ENCODE results near the gene MYZAP. TPM values are rescaled to one million over a fixed set of nuclear protein-coding genes. Genes with fewer than 3 reads are reported as not detected.

Gene MYZAP
- total and polyA plus RNA-seq, 3 experiments from 2014 or later, result not detected

DNA sequence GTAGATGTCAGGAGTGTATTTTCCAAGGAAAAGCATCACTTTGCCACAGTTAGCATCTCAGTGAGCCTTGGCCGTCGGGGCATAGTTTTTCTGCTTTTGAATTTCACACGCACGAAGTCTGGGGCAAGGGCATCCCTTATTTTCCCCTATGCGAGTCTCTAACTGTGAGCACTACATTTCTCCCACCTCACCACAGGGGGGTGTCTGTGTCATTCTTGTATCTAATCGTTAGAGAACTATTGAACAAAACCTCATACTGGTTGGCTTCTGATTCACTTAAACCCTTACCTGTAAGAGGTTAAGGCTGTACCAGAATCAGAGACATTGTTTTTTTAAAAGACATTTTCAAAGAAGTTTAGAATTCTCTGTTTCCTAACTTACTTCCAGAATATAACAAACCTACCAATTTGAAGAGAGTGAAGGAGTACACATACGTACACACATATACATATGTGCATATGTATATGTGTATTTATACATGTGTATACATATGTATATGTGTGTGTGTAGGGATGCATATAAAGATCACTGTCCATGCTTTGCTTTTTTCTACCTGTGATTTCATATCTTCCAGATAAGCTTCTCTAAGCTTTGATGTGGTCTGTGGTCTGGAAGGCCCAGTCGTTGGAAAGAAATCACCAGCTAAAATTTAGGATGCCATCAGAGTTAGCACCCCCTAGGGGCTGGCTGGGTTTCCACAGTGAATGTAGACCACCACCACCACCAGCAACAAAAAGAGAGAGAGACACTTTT lies 49.4 kb downstream of the MYZAP start:
- no peak for DNase-seq
- ChIA-PET POLR2A (no interaction called here), CTCF (no interaction called here)
- no peaks in the 10 kb centered on the region for H3K27me3 ChIP-seq (ENCODE audit: insufficient read depth, low read length, poor library complexity, severe bottlenecking)
- H3K9me3 ChIP-seq (ENCODE audit: low read length), result no peaks in the 10 kb centered on the region
- Mint-ChIP-seq H3K9me3 (no peaks in the 10 kb centered on the region), H3K4me3 (no peak overlapping the region), H3K27me3 (peaks cover 13 to 22% of the 10 kb centered on the region in 2 donors), H3K4me1 (no peaks in the 10 kb centered on the region), H3K36me3 (peaks cover 0 to 1% (median 0%) of the 10 kb centered on the region in 3 donors), H3K27ac (no peak overlapping the region)
- H3K4me3 ChIP-seq (ENCODE audit: low read length), result no peak overlapping the region
- no peak overlapping the region for H3K27ac ChIP-seq (ENCODE audit: low read depth, low read length)
- no peaks in the 10 kb centered on the region for H3K36me3 ChIP-seq (ENCODE audit: insufficient read depth, low read length)
- no peaks in the 10 kb centered on the region for H3K4me1 ChIP-seq (ENCODE audit: insufficient read depth, low read length)

DNA sequence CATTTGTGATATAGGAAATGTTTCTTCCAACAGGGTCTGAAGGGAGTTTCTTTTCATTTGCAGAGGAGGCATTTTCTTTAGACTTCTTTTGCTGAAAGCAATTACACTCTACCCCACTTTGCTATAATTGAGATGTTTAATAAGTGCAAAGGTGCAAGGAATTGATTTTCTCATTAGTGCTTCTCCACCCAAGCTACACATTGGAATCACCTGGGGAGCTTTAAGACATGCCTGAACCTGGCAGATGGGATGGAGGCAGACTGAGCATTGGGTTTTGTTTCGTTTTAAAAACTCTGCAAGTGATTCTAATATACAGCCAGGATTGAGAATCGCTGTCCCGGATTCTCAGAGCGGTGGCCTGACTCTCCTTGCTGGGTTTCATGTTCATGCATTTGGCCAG lies 52.1 kb downstream of the MYZAP start:
- Histone ChIP-seq H3K27me3 (ENCODE audit: insufficient read depth, low read length, poor library complexity, severe bottlenecking) (no peaks in the 10 kb centered on the region), H3K36me3 (ENCODE audit: insufficient read depth, low read length) (no peaks in the 10 kb centered on the region), H3K4me1 (ENCODE audit: insufficient read depth, low read length) (no peaks in the 10 kb centered on the region), H3K9me3 (ENCODE audit: low read length) (no peaks in the 10 kb centered on the region), H3K4me3 (ENCODE audit: low read length) (no peak overlapping the region), H3K27ac (ENCODE audit: low read depth, low read length) (no peak overlapping the region)
- no peak for DNase-seq
- Mint-ChIP-seq H3K27me3 (peaks cover 13 to 26% of the 10 kb centered on the region in 2 donors), H3K4me3 (no peak overlapping the region), H3K4me1 (no peaks in the 10 kb centered on the region), H3K36me3 (peaks cover 0 to 1% (median 0%) of the 10 kb centered on the region in 3 donors), H3K9me3 (no peaks in the 10 kb centered on the region), H3K27ac (peak overlapping the region in 1 of 8 donors; percentile 32)
- POLR2A ChIA-PET, result no interaction called here
- CTCF ChIA-PET, result no interaction called here

DNA sequence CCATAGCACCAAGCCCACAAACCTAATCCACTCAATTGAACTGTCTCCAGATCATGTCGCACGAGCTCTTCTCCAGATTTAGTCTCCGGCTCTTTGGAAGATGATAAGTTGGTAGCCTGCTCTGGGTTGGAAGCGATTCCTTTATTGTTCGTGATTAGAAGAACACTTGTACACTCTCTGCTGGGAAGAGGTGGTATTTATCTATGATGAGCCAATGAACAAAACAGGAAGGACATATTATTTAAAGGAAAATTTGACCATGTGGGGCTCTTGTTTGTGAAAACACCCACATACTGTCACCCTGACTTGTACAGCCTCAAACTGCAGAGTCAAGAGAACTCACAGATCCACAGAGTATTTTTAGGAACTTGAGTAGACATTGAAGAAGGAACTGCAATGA lies 54.4 kb downstream of the MYZAP start:
- H3K9me3 ChIP-seq (ENCODE audit: low read length), result no peaks in the 10 kb centered on the region
- no peak overlapping the region for H3K4me3 Mint-ChIP-seq
- POLR2A ChIA-PET, result no interaction called here
- H3K4me1 Mint-ChIP-seq, result no peaks in the 10 kb centered on the region
- peaks cover 16 to 34% of the 10 kb centered on the region in 2 donors for H3K27me3 Mint-ChIP-seq
- no peaks in the 10 kb centered on the region for H3K9me3 Mint-ChIP-seq
- no peak overlapping the region for H3K27ac Mint-ChIP-seq
- H3K4me3 ChIP-seq (ENCODE audit: low read length), result no peak overlapping the region
- no peaks in the 10 kb centered on the region for H3K36me3 ChIP-seq (ENCODE audit: insufficient read depth, low read length)
- CTCF ChIA-PET, result no interaction called here
- no peaks in the 10 kb centered on the region for H3K4me1 ChIP-seq (ENCODE audit: insufficient read depth, low read length)
- no peaks in the 10 kb centered on the region for H3K27me3 ChIP-seq (ENCODE audit: insufficient read depth, low read length, poor library complexity, severe bottlenecking)
- H3K27ac ChIP-seq (ENCODE audit: low read depth, low read length), result no peak overlapping the region
- no peak for DNase-seq
- no peaks in the 10 kb centered on the region for H3K36me3 Mint-ChIP-seq

DNA sequence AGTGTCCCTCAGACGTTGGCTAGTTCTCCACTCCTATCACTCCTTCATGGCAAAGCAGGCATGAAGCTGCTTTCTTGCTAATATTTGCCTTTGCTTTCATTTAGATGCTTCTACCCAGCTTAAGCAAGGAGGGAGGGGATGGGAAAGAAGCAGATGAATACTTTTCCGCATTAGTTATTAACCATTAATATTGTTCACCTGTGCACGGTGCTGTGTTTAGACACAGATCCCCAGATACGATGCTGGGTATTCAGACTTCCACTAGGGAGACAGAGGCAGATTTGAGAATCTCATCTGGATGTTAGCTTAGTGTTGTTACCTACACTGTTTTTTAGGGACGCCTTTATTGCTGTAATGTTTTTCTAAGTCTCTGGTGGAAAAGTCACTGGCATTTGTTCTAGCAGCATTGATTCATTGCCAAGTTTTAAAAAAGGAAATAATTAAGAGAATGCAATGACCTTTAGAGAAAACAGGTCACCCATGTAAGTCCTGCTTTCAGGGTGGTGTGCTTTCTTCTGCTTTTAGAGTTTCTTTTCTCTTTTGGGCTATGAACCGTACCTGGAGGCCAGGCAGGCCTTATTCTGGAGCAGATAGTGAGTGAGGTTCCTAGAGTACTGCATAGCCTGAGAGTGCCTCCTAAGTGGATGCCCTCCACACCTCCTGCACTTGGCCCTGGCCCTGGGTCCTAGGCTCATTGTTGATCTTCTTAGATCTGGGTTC lies 55.5 kb downstream of the MYZAP start:
- no peak overlapping the region for H3K4me3 Mint-ChIP-seq

DNA sequence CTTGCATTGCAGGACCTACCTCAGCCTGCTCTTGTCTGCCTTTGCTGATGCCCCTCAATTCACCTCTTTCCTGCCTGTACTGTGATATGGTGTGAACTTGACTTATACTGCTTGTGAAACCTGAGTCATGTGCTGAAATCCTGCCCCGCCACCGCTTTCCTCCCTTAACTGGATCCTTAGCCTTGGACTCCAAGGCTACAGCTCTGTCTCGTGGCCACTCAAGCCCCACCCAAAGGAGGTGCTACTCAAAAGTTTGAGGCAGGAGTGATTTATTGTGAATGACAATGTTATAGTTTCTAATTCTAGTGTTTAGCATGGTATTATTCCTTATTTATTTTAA lies 56.1 kb downstream of the MYZAP start:
- Mint-ChIP-seq H3K27me3 (peaks cover 15 to 42% of the 10 kb centered on the region in 2 donors), H3K4me1 (peaks cover 3 to 5% (median 5%) of the 10 kb centered on the region in 3 donors), H3K4me3 (no peak overlapping the region), H3K36me3 (no peaks in the 10 kb centered on the region), H3K9me3 (no peaks in the 10 kb centered on the region), H3K27ac (no peak overlapping the region)
- no peak overlapping the region for H3K27ac ChIP-seq (ENCODE audit: low read depth, low read length)
- CTCF ChIA-PET, result no interaction called here
- POLR2A ChIA-PET, result no interaction called here
- no peaks in the 10 kb centered on the region for H3K9me3 ChIP-seq (ENCODE audit: low read length)
- H3K4me3 ChIP-seq (ENCODE audit: low read length), result no peak overlapping the region
- H3K27me3 ChIP-seq (ENCODE audit: insufficient read depth, low read length, poor library complexity, severe bottlenecking), result no peaks in the 10 kb centered on the region
- no peaks in the 10 kb centered on the region for H3K4me1 ChIP-seq (ENCODE audit: insufficient read depth, low read length)
- no peaks in the 10 kb centered on the region for H3K36me3 ChIP-seq (ENCODE audit: insufficient read depth, low read length)
- no peak for DNase-seq

More for the DNA sequence above, 55.5 kb downstream of the MYZAP start:
- peaks cover 15 to 41% of the 10 kb centered on the region in 2 donors for H3K27me3 Mint-ChIP-seq
- CTCF ChIA-PET, result no interaction called here
- no peaks in the 10 kb centered on the region for H3K36me3 Mint-ChIP-seq
- Histone ChIP-seq H3K4me1 (ENCODE audit: insufficient read depth, low read length) (no peaks in the 10 kb centered on the region), H3K27ac (ENCODE audit: low read depth, low read length) (no peak overlapping the region), H3K36me3 (ENCODE audit: insufficient read depth, low read length) (no peaks in the 10 kb centered on the region), H3K9me3 (ENCODE audit: low read length) (no peaks in the 10 kb centered on the region), H3K27me3 (ENCODE audit: insufficient read depth, low read length, poor library complexity, severe bottlenecking) (no peaks in the 10 kb centered on the region), H3K4me3 (ENCODE audit: low read length) (no peak overlapping the region)
- no peaks in the 10 kb centered on the region for H3K9me3 Mint-ChIP-seq
- no peak overlapping the region for H3K27ac Mint-ChIP-seq
- no peak for DNase-seq
- peaks cover 2 to 4% (median 3%) of the 10 kb centered on the region in 3 donors for H3K4me1 Mint-ChIP-seq
- POLR2A ChIA-PET, result no interaction called here

DNA sequence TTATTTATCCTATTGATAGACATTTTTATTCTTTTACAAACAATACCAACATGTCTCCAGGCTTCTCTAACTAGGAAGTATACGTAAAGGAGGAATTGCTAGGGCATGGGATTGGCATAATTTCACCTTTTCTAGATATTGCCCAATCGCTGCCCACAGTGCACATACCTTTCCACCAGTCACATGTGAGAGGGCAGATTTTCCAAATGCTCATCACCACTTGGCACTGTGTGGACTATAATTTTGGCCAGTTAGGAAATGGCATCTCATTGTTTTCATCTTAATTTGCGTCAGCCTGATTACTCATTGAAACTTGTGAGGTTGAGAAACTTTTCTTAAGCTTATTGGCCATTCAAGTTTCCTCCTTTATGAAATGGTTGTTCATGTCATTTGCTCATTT lies 57.4 kb downstream of the MYZAP start:
- Mint-ChIP-seq H3K36me3 (no peaks in the 10 kb centered on the region), H3K27ac (no peak overlapping the region), H3K4me1 (peaks cover 3 to 5% (median 5%) of the 10 kb centered on the region in 3 donors), H3K4me3 (no peak overlapping the region), H3K27me3 (peaks cover 10 to 36% of the 10 kb centered on the region in 2 donors), H3K9me3 (no peaks in the 10 kb centered on the region)
- no peak for DNase-seq
- POLR2A ChIA-PET, result no interaction called here
- no peaks in the 10 kb centered on the region for H3K27me3 ChIP-seq (ENCODE audit: insufficient read depth, low read length, poor library complexity, severe bottlenecking)
- H3K9me3 ChIP-seq (ENCODE audit: low read length), result no peaks in the 10 kb centered on the region
- CTCF ChIA-PET, result no interaction called here
- H3K4me3 ChIP-seq (ENCODE audit: low read length), result no peak overlapping the region
- H3K4me1 ChIP-seq (ENCODE audit: insufficient read depth, low read length), result no peaks in the 10 kb centered on the region
- no peaks in the 10 kb centered on the region for H3K36me3 ChIP-seq (ENCODE audit: insufficient read depth, low read length)
- H3K27ac ChIP-seq (ENCODE audit: low read depth, low read length), result no peak overlapping the region

DNA sequence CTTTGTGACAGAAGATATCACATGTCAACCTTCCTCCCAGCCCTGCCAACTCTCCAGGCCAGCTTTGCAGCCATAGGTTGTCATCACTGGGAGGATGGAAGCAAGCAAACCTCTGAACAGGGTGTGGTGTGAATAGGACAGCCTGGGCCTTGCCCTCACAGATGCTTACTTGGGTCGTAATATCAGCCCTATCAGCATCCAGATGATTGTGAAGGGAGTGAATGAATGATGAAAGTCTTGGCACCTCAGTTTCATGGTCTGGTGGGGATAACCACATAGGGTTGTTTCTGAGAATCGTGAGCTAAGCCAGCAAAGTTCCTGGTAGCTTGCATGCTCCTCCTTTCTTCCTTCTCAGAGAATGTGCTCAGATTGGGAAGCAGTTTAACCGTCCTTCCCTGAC lies 59.7 kb downstream of the MYZAP start:
- no peak overlapping the region for H3K27ac Mint-ChIP-seq
- Histone ChIP-seq H3K27ac (ENCODE audit: low read depth, low read length) (no peak overlapping the region), H3K9me3 (ENCODE audit: low read length) (no peaks in the 10 kb centered on the region), H3K36me3 (ENCODE audit: insufficient read depth, low read length) (no peaks in the 10 kb centered on the region), H3K4me3 (ENCODE audit: low read length) (no peak overlapping the region), H3K4me1 (ENCODE audit: insufficient read depth, low read length) (no peaks in the 10 kb centered on the region), H3K27me3 (ENCODE audit: insufficient read depth, low read length, poor library complexity, severe bottlenecking) (no peaks in the 10 kb centered on the region)
- ChIA-PET CTCF (no interaction called here), POLR2A (no interaction called here)
- no peak for DNase-seq
- peaks cover 3 to 5% (median 5%) of the 10 kb centered on the region in 3 donors for H3K4me1 Mint-ChIP-seq
- H3K4me3 Mint-ChIP-seq, result no peak overlapping the region
- no peaks in the 10 kb centered on the region for H3K9me3 Mint-ChIP-seq
- H3K36me3 Mint-ChIP-seq, result no peaks in the 10 kb centered on the region
- H3K27me3 Mint-ChIP-seq, result peaks cover 8 to 33% of the 10 kb centered on the region in 2 donors

DNA sequence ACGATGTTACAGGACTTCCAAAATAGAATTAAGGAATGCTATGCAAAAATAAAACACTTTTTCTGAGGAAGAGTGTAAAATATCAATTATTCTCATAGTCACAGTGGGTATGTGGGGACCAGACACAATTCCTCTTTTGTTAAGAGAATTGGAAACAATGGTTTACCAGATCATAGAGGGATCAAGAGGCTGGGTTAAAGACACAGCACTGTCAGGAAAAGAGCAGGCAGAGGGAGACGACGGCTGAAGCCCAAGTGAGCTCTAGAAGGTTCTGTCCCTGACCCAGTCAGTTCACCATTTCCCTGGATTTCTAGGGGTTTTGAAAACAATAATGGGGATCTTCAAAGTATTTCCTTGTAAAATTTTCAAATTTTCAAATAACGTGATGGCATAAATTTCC lies 60.8 kb downstream of the MYZAP start:
- no peak for DNase-seq
- H3K9me3 Mint-ChIP-seq, result no peaks in the 10 kb centered on the region
- no peak overlapping the region for H3K27ac Mint-ChIP-seq
- no peak overlapping the region for H3K4me3 Mint-ChIP-seq
- peaks cover 3 to 5% (median 5%) of the 10 kb centered on the region in 3 donors for H3K4me1 Mint-ChIP-seq
- H3K4me1 ChIP-seq (ENCODE audit: insufficient read depth, low read length), result no peaks in the 10 kb centered on the region
- H3K4me3 ChIP-seq (ENCODE audit: low read length), result no peak overlapping the region
- peaks cover 8 to 29% of the 10 kb centered on the region in 2 donors for H3K27me3 Mint-ChIP-seq
- H3K9me3 ChIP-seq (ENCODE audit: low read length), result no peaks in the 10 kb centered on the region
- CTCF ChIA-PET, result no interaction called here
- no peaks in the 10 kb centered on the region for H3K27me3 ChIP-seq (ENCODE audit: insufficient read depth, low read length, poor library complexity, severe bottlenecking)
- H3K27ac ChIP-seq (ENCODE audit: low read depth, low read length), result no peak overlapping the region
- H3K36me3 ChIP-seq (ENCODE audit: insufficient read depth, low read length), result no peaks in the 10 kb centered on the region
- POLR2A ChIA-PET, result no interaction called here
- H3K36me3 Mint-ChIP-seq, result no peaks in the 10 kb centered on the region
